NK-92 (cell line): ENCODE results near the gene PCNX1.

Experiments
- DNase-seq: peaks from one replicate; lab custom pipeline; 2025; ENCODE audit not compliant: unreplicated experiment; lab: John Stamatoyannopoulos, UW

The PCNX1 gene

GRCh38 chr14:70888681-70889175 lies 18.5 kb upstream of the PCNX1 start:
- DNase-seq = no peak

- DNase-seq = no peak
Observed at GRCh38 chr14:70889555-70889954, 17.7 kb upstream of the PCNX1 start.

GRCh38 chr14:70890826-70891659 lies 16.2 kb upstream of the PCNX1 start:
- DNase-seq = no peak

DNA sequence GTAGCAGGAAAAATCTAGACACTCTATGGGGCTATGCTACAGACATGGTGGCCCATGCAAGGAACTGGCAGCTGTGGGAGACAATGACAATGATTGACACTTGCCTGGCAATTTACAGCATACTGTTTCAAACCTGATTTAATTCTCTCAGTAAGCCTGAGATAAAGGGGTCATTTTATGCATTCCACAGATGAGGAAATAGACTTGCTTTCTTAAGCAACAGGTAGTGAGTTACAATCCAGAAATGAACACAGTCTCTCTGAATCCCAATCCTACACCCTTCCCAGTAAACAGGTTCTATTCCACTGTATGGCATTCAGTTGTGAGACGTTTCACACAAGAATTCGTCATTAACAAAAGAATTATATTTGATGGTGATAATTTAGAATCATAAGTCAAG lies 15.5 kb upstream of the PCNX1 start:
- no peak for DNase-seq

DNA sequence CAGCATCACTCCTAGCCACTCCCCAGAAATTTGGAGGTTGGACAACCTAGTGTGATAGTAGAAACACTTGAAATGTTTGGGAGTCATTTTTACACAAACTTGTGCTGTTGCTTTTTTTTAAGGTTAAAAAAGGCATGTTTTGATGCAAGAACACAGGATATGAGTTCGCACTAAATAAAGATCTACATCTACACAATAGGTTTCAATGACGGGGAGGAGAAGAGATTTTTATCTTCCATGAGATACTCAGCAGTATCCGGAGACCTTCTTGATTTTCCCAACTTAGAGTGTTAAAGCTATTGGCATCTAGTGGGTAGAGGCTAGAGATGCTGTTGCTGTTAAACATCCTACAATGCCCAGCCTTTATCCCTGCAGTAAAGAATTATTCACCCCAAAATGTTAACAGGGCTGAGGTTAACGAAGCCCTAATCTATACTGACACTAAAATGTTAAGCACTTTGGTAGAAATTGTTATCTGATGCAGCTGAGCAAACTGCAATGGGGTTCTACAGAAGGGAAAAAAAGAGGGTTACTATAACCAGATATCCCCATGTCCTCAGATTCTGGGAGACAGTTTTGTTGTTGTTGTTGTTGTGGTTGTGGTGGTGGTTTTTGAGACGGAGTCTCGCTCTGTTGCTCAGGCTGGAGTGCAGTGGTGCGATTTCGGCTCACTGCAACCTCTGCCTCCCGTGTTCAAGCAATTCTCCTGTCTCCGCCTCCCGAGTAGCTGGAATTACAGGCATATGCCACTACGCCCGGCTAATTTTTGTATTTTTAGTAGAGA lies 14.0 kb upstream of the PCNX1 start:
- no peak for DNase-seq

GRCh38 chr14:70893858-70894291 lies 13.4 kb upstream of the PCNX1 start:
- DNase-seq = no peak

GRCh38 chr14:70894868-70895267 lies 12.4 kb upstream of the PCNX1 start:
- no peak for DNase-seq

GRCh38 chr14:70896317-70896716 lies 10.9 kb upstream of the PCNX1 start:
- DNase-seq = no peak

GRCh38 chr14:70896981-70897380 lies 10.3 kb upstream of the PCNX1 start:
- DNase-seq = no peak

GRCh38 chr14:70897464-70897863 lies 9.8 kb upstream of the PCNX1 start:
- no peak for DNase-seq

DNA sequence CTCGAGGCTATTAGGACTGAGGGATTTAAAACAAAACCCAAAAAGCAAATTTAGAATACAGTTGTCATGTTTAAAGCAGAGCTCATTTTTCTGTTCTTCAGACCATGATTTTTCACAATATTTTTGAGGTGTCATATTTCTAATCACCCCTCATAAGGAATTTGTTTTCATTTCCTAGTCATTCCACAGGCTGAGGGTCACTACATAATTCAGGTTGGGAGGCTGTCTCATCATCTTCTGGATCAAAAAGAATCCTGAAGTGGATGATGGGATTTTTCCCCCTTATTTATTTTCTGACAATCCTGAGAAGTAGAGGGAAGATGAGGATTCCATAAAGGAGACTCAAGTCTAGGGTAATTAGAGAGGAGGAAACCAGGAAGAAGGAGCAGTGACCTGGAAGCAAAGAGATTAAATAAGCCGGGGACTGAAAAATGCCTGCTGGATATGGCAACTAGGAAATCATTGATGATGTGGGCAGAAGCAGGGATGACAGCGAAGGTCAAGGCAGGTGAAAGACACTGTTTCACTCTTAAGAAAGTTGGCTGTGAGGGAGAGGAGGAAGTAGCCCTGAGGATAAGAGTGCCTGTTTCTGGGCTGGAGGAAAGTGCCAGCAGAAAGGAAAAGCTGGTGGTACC lies 9.0 kb upstream of the PCNX1 start:
- no peak for DNase-seq

DNA sequence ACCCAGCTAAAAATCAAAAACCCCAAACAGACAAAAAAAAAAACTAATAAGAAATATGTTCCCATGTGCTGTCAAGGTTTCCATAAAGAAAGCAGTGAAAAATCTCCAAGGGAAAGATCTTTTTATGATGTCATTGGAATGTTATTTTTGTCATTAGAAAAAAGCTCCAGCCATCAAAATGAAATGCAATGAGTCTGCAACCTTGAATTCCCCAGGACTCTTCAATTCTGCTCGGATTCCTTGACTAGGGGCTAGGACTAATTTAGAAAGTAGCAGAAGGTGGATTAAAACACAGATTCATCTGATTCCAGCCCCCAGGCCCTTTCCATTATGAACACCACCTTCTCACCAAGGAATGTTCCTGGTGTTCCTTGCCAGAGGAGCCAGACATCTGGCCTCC lies 6.0 kb upstream of the PCNX1 start:
- no peak for DNase-seq

GRCh38 chr14:70902184-70902583 lies 5.1 kb upstream of the PCNX1 start:
- DNase-seq = no peak

DNA sequence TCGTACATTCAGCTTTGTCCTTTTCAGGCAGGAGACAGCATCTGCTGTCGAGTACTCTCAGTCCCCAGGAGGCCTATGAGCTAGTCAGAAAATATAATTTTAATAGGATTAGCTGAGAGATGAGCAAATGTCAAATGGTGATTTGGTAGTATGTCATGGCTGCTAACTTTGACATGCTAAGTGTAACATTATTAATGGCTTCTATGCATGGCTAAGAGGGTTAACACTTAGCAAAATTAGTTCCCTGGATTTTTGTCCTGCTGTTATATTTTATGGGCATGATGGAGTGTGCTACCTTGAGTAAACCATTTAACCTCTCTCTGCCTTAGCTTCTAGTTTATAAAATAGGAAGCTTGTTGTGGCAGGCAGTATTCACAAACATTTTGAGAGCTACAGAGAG lies 2.9 kb upstream of the PCNX1 start:
- no peak for DNase-seq

DNA sequence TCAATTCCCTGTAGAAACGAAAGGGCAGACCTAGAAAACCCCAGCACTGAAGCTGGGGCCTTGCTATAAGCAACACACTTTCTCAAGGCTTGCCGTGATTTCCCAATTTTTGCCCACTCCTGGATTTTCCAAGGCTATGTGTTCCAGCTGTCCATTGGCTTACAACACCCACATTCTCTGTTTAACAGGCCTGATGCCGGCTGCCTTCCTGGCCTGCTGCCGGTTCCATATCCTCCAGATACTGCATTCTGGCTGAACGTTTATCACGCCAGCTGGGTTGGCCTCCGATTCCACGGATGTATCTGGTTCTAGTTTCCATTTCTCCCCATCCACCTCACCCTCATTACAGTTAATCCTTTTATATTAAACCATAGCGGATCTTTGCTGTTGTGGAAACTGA lies 2.0 kb upstream of the PCNX1 start:
- DNase-seq = no peak

DNA sequence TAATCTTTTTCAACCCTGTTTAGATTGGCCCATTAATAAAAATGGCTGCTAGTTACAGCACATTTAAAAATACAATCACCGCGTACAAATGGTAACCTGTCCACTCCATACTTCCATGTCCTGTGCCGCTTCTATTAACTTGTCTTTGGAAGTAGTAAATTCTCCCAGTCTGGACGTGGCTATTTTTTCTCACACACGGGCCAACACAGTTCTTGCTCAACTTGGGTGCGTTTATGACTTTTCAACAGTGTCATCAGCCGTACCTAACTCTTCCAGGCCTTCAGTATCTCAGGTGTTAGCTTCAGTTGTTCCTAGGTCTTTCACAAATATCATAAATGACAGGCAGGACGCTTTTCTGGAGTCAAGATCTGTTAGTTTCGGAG lies 475 bp upstream of the PCNX1 start:
- DNase-seq = no peak

GRCh38 chr14:70907996-70908934 lies 1.0 kb downstream of the PCNX1 start:
- no peak for DNase-seq

DNA sequence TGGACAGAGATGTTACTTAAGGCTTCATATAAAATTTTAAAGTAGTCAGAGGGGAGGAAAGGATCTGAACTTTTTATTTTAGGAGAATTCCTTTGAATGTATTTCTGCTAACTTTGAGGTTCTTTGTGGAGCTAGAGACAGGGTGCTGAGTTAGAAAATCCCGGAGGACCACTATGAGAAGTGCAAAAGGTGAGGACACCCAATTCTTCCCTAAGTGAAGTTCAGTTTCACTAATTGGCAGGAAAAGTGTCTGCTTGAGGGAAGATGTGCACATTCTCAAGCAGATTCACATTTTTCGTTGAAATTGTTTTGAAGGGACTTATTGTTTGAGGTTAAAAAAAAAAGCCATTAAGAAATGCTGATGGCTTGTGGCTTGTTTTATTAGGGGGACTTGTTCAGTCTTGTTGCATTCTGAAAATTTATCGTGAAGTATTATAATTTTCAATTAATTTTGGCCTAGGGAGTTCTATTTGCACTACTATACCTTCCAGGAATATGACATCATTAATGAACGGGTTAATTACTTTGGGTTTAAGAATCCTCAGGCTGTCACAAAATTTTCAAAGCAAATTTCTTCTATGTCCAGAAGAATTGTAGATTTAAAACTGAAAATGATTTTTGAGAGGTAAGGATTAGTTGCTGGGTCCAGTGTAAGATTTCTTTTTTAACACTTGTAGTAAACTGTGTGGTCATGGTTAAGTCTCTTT lies 1.8 kb downstream of the PCNX1 start:
- no peak for DNase-seq

- DNase-seq = no peak
Observed at GRCh38 chr14:70909733-70910614, 2.7 kb downstream of the PCNX1 start.
